Pulmonary artery endothelial cell (primary cell): ENCODE data around the gene GFOD1. TPM values are rescaled to one million over a fixed set of nuclear protein-coding genes. Genes with fewer than 3 reads are reported as not detected.

ENCODE experiments used
- DNase-seq: peaks from one replicate; pipeline ENCODE4 v3.0.0-alpha.2; 2011; ENCODE audit warnings: low read depth, low spot score
- total RNA-seq: library from RNA; depleted of rRNA; stranded (reverse); fragments of >200 nt; gene quantifications from 2 replicates; pipeline ENCODE4 v1.2.3, GENCODE V29; 2014

Gene GFOD1
- total RNA-seq, 1 donor from 2014 or later: 37.7 TPM

DNA sequence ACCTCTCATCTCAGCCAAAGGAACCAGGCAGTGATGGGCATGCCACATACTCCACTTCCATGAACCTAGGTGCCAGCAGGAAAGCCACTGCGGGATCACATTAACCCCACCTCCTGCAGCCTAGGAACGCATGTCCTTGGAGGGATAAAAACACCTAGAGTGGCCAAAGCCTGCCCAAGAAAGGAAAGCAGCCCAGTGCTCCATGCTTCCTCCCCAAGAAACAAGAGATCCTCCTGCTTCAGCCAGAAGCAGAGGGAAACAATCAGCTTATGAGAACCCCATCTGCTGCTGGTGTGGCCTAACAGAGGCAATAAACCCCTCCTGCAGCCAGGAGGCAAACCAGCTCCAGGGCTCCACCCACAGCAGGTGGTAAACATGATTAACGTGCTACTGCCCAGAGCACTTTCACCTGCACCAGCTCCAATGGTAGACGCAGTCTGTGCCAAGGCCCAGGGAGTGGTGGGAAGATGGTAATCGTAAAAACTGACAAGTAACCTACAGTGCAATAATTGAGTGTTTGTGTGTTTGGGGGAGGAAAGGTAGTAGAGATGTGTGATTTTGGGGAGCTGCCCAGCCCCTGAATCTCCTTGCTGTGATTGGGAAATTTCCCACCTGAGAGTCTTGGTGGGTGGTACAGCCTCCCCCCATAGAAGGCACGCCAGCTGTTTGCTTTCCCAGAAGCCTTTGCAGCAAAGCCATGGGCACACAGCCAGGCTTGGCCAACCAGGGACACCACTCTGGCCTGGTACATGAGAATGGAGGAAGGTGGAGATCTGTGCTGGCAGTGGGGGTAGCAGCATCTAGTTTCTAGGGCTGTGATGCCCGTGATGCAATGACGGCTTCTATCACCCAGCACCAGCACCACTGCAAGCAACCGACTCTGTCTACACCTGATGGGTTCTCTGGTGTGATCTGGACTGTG is 108.5 kb downstream of the GFOD1 start:
- DNase-seq: no peak

DNA sequence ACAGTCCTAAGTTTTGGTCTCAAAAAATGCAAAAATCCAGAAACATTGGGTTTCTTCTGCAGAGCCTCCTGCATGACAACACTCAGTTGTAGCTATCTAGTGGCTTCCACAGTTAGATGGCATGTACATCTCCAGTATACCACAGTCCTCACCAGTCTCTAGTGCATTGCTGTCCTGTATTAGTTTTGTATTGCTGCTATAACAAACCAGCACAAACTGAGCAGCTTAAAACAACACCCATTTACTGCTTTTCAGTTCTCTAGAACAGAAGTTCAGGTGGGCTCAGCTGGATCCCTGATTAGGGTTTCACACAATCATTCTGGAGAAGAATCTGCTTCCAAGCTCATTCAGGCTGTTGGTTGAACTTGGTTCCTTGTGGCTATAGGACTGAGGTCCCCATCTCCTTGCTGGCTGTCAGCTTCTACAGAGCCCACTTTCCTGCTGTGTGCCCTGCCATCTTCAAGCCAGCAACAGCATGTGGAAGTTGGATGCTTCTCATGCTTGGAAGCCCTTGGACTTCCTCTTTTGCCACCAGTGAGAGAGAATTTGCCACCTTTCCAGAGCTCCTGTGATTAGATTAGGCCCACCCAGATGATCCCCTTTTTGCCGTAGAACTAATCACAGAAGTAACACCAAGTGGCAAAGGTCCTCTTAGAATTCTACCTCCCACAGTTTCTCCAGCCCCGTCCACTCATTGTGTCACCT is 110.2 kb downstream of the GFOD1 start:
- no peak for DNase-seq

DNA sequence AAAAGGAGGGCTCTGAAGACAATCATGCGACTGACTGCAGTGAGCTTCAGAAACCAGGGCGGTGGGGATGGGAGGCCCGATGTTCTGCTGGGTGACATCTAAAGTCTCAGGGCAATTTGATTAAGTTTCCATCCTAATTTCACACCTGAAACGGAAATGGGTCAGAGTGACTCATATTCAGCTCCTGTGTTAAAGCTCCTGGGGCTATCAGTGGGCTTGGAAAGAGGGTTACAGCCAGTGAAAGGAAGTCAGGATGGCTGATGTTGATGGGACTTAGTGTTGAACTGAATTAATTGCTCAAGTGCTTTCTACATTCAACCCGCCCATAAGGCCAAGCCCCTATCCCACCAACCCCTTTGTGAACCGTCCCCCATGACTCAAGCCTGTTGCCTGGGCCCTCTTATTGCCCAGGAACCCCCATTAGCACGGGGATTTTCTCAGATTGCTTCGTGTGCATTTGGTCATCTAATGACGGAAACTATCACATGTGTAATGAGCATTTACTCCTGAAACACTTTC is 112.0 kb downstream of the GFOD1 start:
- no peak for DNase-seq

DNA sequence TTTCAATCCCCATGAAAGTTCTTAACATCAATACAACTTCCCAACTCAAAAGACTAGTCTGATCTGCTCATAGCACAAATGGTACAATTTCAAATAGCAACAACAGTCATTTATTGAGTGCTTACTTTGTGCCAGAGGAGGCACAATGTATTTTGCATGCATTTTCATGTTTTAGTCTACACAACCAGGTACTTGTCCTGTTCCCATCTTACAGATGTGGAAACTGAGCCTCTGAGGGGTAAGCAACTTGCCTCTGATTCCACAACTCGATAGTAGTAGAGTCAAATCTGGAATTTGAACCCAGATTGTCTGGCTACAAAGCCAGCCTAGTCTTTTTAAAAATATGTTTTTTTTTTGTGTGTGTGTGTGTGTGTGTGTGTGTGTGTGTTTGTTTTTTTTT is 113.5 kb downstream of the GFOD1 start:
- DNase-seq: no peak

DNA sequence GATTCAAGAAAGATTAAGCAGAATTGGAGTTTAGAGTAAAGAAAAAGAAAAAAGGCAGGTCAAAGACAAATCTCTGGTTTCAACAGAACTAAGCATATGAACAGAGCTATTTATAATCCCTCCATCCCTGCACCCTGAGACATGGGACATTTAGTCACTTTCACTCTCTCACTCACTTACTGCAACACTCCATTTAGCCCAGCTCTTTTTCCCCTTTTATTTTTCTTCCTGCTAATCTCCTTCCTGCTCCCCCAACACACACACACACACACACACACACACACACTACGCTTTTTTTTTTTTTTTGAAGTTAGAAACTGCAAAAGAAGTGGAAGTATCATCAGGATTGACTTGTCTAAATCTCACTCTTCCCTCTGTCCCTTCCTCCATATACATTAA is 113.9 kb downstream of the GFOD1 start:
- no peak for DNase-seq

DNA sequence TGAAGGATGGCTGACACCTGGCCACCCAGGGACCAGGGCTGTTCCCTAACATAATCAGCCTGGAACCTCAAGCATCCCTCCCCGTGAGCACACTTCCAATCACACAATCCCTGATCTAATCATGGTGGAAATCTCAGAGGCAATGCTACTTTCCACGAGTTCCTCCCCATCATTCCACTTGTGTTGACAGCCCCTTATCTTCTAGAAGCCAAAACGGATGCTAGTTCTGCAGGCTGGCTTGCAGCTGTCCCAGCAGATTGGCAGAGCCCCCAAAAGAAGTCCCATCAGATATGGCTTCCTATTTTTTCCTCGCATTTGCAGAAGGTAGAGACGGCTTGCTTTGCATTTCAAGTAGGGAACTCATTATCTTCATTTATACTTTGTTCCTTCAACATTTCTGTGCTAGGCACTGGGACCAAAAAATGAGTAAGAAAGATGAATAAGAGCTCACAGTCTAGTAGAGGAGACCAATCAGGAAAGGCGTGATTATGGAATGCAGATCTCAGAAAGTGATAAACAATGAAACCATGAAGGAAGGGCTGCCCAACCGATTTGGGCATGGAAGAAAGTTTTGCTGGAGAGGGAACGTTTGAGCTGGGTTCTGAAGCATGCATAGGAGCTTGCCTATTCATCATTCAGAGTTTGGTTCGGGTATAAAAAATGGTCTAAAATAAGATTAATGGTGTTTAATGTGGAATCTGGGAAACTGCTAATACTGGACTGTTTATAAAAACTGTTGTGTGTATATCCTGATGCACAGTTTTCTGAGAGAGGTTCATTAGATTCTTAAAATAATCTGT is 114.5 kb downstream of the GFOD1 start:
- DNase-seq: no peak

DNA sequence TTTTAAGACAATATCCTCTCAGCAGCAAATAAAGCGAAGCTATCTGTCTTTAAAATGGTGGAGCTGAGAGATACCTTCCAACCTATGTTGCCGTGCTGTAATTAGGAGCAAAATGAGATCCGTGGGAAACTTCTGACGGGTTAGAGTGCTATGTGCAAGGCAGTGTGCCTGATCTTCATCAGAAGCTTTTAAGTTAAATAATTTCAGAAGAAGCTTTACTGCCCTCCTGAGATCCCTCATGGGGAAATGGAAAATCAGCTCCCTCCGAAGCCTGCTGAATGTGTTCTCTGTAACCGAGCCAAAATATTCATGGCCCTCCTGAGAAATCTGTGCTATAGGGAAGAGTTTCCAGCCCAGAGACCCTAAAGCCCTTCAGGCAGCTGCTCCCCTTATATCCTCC is 115.3 kb downstream of the GFOD1 start:
- no peak for DNase-seq

DNA sequence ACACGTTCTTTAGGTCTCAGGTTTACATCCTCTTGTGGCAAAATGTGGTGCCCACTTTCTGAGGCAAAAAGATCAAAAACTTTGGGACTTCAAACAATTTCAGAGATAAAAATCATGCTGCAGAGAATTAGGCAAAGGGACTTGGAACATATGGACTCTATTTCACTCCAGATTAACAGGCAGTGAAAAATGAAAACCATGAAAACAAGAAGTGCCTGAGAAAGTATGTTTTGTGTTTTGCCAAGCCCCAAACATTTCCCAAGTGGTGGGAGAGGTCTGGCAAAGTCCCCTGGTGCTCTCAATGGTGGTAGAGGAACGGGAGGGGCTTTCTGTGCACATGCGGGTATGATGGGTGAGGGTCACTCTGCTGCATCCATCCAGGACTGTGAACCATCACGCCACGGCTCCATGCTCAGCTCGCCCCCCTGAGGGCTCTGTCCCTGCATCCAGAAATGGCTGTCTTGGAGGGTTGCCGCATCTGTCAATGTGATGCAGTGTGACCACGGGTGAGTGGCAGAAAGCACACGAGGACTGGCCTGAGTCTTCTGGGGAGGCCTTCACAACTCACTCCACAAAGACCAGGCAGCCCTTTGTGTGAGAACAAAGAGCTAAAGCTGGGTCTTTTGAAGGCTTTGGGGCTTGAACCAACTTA is 115.9 kb downstream of the GFOD1 start:
- DNase-seq: no peak

DNA sequence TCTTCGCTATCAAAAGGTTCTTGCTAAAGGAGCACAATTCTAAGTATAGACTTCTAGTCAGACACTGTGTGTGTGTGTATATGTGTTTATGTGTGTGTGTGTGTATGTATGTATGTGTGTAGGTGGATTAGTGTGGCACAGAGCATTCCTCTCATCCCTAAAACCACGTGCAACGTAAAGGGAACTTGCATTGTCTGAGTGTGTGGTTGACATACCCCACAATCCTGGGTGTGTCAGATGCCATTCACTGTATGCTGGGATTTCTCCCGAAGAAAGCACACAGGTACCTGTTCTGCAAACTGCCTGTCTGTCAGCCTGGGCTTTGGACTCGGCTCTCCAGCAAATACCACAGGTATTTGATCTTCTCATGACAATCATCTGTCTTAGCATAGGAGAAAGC is 116.8 kb downstream of the GFOD1 start:
- DNase-seq: no peak

DNA sequence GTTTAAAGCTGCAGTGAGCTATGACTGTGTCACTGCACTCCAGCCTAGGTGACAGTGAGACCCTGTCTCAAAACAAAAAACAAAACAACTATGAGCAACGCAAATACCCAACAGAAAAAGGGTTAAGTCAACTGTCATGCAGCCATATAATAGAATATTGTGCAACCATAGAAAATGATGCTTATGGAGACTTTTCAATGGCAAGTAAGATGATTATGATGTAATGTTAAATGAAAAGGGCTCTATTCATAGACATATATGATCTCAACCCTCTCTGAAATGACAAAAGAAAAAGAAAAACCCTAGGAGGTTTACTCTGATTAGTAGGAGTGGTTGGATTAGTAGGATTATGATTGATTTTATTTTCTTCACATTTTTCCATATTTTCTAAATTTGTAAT is 117.8 kb downstream of the GFOD1 start:
- DNase-seq: no peak

DNA sequence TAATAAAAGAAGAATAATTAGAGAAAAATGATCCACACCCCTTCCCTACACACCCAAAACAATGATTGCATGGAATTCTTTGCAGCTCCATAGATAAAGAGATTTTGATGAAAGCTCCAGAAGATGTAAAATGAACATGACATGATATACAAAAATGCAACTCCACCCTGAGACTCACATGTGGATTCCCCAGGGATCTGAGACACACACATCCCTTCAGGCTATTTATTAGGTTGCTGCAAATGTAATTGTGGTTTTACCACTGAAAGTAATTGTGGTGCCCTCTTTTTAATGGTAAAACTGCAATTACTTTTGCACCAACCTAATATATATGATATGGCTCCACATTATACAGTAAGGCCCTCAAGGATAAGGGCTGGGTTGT is 118.7 kb downstream of the GFOD1 start:
- DNase-seq: no peak

DNA sequence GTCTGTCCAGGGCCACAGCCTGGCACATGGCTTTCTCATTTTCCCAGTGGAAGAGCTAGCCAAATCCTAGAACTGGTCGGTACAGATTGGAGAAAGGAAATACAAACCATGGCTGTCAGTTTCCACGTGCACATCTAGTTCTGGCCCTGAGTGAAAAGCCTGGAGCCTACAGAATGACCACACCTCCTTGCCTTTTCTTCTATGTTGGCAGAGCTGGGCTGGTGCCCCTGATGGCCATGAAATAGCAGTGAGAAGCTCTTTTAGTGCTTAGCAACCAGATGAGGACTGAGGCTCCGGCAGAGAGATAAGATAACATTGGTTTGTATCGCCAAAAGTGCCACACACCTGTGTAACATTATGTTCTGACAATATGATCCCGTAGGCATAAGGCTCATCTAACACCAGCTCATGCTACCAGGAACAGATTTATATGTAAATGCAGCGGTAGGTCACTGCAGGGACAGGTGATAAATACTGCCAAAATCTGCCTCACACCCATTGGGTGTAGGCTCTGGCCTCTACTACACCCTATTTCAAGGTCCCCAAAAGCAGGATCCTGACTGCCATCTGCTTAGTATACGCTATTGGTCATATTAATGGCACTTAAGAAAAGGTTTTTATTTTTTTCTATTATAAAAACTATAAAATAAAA is 119.2 kb downstream of the GFOD1 start:
- DNase-seq: no peak

DNA sequence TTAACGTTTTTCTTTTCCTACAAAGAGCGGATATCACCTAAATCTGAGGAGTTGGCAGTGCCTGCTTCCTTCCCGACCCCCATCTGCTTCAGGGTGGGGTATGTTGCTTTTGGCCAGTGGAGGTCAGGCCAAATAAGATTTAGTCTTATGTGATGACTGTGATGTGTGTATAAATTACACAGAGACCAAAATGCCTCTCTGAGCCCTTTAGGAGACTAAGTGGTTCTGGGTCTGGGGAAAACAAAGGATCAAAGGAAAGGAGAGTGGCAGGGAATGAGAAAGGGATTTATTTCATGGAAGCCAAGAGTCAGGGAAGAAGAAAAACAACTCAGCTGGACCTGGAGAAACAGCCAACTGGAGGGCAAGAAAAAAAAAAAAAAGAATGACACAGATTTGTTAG is 120.0 kb downstream of the GFOD1 start:
- no peak for DNase-seq

DNA sequence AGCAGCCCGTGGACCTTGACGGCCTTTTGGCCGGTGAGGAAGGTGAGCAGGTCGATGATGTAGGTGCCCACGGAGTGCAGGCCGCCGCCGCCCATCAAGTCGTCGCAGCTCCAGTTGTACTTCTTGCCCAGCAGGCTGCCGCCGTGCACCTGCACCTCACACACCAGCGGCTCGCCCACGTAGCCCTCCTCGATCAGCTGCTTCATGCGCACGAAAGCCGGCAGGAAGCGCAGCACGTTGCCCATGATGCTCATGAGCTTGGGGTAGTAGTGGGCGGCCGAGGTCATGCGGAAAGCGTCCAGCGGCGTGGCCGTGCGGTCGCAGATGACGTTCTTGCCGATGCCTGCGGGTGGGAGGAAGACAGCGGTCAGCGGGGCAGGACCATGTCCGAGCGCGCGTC is 122.1 kb downstream of the GFOD1 start:
- DNase-seq: no peak

DNA sequence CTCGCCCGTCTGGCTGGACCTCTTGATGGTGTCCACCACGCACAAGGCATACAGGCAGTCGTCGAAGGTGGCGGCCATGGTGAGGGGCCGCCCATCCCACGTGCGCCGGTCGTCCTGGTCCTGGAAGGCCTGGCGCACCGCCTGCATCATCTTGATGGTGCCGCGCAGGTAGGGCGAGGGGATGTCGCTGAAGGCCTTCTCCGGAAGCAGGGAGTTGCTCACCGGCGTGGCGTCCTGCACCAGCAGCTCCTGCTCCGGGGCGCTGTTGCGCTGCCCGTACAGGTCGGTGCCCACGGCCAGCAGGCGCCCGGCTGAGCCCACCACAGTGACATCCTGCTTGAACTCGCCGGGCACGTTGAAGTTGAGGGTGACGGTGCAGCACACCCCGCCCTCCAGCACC is 122.6 kb downstream of the GFOD1 start:
- no peak for DNase-seq

DNA sequence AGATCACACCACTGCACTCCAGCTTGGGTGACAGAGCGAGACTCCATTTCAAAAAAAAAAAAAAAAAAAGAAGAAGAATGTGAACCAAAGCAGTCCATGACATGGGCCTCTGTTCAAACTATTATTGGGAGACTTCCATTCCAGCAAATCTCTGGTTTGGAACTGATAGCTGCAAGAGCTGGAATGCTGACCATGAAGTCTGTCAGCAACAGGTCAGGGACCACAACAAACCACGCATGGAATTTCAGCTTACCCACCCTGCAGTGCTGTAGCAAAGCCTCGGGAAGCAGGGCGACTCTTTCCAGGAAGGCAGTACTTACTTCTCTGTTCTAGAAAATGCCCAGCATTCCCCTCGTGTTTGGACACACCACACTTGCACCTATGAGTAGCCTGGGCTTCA is 125.0 kb downstream of the GFOD1 start:
- DNase-seq: no peak

DNA sequence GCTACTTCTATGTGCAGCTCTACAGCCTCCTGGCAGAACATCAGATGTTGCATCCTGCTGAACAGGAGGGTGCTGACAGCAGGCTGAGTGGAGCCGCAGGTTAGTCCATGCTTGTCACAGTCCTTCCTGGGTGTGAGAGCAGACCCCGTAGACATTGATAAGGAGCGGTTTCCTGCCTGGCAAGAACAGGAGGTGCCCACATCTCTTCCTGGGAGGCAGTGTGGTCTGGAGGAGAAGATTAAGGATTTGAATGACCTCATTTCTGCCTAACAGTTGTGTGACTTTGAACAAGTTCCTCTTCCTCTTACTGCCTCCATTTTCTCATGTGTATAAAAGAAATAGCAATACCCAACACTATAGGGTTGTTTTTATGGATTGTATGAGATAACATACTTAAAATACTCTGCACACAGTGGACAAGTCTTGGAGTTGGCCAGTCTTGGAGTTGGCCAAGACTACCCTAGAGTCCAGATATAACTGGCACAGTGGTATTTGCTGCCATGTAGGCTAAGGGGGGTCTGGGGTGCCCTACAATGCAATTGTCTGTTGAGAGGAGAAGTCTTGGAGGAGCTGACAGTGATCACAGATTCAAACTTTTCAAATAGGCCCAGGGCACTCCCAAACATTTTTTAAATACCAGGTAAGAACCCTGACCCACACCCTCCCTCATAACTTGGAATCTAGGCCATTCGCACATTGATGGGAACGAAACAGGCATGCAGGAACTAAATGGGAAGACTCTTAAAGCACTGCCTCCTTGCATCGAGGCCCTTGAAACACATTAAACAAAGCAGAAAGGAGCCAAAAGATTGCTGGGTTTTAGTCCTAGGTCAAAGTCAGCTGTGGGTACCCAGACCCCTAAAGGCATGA is 126.5 kb downstream of the GFOD1 start:
- DNase-seq: no peak

DNA sequence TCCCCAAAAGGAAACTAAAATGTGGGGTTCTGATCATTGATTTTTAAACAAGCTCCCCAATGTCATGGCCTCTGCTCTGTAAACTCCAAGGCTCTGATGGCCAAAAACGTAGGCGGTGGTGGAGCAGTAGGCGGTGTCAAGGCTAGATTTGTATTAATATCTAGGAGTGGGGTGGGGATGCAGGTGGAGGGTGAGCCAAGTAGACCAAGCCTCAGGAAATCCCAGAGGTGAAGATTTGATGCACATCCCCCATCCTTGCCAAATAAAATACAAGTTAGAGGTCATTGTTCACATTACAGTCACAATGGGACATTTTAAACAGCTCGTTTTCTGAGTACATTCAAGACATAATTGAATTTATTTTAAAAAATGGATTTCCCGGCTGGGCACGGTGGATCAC is 128.1 kb downstream of the GFOD1 start:
- DNase-seq: no peak

DNA sequence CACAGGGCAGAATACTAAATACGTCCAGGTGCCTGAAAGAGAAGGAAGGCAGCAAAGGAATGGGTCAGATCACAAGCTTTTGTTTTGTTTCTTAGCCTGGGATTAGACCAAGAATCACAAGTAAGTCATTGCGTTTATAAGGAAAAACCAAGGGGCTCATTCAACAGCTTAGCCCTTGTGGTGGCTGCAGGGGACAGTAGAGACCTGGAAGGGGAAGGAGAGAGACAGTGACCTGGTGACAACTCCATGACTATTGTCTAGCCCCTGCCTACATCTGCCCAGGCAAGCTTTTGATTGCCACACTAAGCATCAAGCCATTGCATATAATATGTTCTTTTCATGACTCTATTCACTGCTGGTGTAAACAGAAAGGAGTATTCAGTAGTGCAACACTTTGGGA is 128.9 kb downstream of the GFOD1 start:
- DNase-seq: no peak

DNA sequence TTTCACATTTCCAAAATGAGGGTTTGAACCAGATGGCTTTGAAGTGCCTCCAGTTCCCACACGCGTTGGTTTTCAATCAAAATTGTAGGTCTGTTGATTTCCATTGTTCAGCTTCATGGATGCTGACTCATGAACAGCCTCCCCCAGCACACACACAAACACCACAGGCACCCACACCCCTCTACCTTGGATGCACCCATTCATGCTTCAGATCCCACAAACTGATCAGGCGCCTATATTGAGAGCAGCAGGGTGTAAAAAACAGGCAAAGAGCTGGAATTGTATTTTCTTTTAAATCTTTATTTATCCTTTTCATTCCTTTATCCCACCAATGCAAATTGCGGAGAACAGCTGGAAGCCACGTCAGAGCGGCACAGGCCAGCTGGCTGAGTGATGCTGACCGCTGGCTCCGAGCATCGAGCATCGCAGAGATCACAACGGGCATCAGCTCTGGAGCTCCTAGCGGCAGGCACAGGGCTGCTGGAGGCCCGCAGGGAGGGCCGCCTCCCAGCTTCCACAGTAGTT is 129.8 kb downstream of the GFOD1 start:
- DNase-seq: no peak
